ENCODE measurements around the gene L1TD1.
"Not testable (repeated sequence)": the region's sequence is repeated elsewhere in the genome, so short reads cannot be mapped to it uniquely, and the experiment has no call there.

Gene L1TD1, protein sequence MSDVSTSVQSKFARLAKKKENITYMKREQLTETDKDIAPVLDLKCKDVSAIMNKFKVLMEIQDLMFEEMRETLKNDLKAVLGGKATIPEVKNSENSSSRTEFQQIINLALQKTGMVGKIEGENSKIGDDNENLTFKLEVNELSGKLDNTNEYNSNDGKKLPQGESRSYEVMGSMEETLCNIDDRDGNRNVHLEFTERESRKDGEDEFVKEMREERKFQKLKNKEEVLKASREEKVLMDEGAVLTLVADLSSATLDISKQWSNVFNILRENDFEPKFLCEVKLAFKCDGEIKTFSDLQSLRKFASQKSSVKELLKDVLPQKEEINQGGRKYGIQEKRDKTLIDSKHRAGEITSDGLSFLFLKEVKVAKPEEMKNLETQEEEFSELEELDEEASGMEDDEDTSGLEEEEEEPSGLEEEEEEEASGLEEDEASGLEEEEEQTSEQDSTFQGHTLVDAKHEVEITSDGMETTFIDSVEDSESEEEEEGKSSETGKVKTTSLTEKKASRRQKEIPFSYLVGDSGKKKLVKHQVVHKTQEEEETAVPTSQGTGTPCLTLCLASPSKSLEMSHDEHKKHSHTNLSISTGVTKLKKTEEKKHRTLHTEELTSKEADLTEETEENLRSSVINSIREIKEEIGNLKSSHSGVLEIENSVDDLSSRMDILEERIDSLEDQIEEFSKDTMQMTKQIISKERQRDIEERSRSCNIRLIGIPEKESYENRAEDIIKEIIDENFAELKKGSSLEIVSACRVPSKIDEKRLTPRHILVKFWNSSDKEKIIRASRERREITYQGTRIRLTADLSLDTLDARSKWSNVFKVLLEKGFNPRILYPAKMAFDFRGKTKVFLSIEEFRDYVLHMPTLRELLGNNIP

GRCh38 chr1:62194651-62195544, at the start of gene L1TD1:
Gene L1TD1, plus strand, starts transcription at chr1:62194849. Its CDS starts 11,780 bp downstream, at chr1:62206629.
- Histone ChIP-seq H4K20me1 (ENCODE audit: insufficient read depth, low read length) (no peaks in the 10 kb centered on the region), H3K9me3 (ENCODE audit: insufficient read depth, low read length) (no peaks in the 10 kb centered on the region), H2AFZ (ENCODE audit: low read depth, low read length) (no peak within 1 kb of the TSS), H3K27me3 (ENCODE audit: low read depth, low read length) (no peaks in the 10 kb centered on the region), H3K4me3 (ENCODE audit: low read length) (no peak within 1 kb of the TSS), H3K79me2 (ENCODE audit: low read length) (no peaks in the 10 kb centered on the region), H3K9ac (ENCODE audit: low read length) (no peak within 1 kb of the TSS), H3K27ac (ENCODE audit: low read length) (no peak within 1 kb of the TSS), H3K4me1 (ENCODE audit: low read length) (no peaks in the 10 kb centered on the region), H3K4me2 (ENCODE audit: low read length) (no peak within 1 kb of the TSS), H3K36me3 (replicated peaks; ENCODE audit: low read depth, low read length) (no peaks in the 10 kb centered on the region)
- TF ChIP-seq, protein P1, sequence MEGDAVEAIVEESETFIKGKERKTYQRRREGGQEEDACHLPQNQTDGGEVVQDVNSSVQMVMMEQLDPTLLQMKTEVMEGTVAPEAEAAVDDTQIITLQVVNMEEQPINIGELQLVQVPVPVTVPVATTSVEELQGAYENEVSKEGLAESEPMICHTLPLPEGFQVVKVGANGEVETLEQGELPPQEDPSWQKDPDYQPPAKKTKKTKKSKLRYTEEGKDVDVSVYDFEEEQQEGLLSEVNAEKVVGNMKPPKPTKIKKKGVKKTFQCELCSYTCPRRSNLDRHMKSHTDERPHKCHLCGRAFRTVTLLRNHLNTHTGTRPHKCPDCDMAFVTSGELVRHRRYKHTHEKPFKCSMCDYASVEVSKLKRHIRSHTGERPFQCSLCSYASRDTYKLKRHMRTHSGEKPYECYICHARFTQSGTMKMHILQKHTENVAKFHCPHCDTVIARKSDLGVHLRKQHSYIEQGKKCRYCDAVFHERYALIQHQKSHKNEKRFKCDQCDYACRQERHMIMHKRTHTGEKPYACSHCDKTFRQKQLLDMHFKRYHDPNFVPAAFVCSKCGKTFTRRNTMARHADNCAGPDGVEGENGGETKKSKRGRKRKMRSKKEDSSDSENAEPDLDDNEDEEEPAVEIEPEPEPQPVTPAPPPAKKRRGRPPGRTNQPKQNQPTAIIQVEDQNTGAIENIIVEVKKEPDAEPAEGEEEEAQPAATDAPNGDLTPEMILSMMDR (IDR thresholded peaks at IDR 0.05; ENCODE audit: low read depth, low read length), result no peak
- TF ChIP-seq EZH2phosphoT487 (IDR thresholded peaks at IDR 0.05; ENCODE audit: low read depth), result no peak

DNA sequence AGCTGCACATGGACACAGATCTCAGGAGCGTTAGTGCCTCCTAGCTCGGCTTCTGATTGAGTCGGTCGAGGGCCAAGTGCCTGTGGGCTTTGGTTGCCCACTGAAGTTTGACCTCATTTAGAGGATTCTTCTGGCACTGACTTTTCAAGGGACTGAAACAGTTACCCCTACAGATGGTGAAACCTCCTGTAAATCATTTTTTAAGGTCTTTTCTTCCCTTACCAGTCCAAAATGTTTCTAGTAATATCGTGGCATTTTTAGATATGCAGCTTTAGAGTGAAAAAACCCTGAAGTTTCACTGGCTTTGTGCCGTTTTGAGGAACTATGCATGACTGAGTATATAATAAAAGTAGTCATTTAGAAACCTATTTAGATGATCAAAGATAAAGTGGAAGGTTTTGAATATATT, 34.7 kb upstream of the L1TD1 start:
- H3K79me2 ChIP-seq (ENCODE audit: low read length), result no peaks in the 10 kb centered on the region
- no peaks in the 10 kb centered on the region for H4K20me1 ChIP-seq (ENCODE audit: insufficient read depth, low read length)
- peak overlapping the region; percentile 43 for H3K4me3 ChIP-seq (ENCODE audit: low read length)
- H3K9me3 ChIP-seq (ENCODE audit: insufficient read depth, low read length), result no peaks in the 10 kb centered on the region
- H2AFZ ChIP-seq (ENCODE audit: low read depth, low read length), result no peak overlapping the region
- no peaks in the 10 kb centered on the region for H3K36me3 ChIP-seq (replicated peaks; ENCODE audit: low read depth, low read length)
- peaks cover 6% of the 10 kb centered on the region; the same call in 1 of the 2 replicates for H3K27me3 ChIP-seq (ENCODE audit: low read depth, low read length)
- no peak overlapping the region for H3K27ac ChIP-seq (ENCODE audit: low read length)
- H3K9ac ChIP-seq (ENCODE audit: low read length), result no peak overlapping the region
- H3K4me1 ChIP-seq (ENCODE audit: low read length), result peaks cover 16% of the 10 kb centered on the region
- H3K4me2 ChIP-seq (ENCODE audit: low read length), result peak overlapping the region; percentile 64
- TF ChIP-seq, protein P1 (IDR thresholded peaks at IDR 0.05; ENCODE audit: low read depth, low read length), result no peak
- TF ChIP-seq EZH2phosphoT487 (IDR thresholded peaks at IDR 0.05; ENCODE audit: low read depth), result no peak

GRCh38 chr1:62161711-62162110, 32.9 kb upstream of the L1TD1 start:
- Histone ChIP-seq H3K9ac (ENCODE audit: low read length) (no peak overlapping the region), H4K20me1 (ENCODE audit: insufficient read depth, low read length) (no peaks in the 10 kb centered on the region), H3K9me3 (ENCODE audit: insufficient read depth, low read length) (no peaks in the 10 kb centered on the region), H3K36me3 (replicated peaks; ENCODE audit: low read depth, low read length) (no peaks in the 10 kb centered on the region), H3K27me3 (ENCODE audit: low read depth, low read length) (peaks cover 6% of the 10 kb centered on the region; the same call in 1 of the 2 replicates), H3K4me1 (ENCODE audit: low read length) (peaks cover 16% of the 10 kb centered on the region), H3K4me3 (ENCODE audit: low read length) (no peak overlapping the region), H3K27ac (ENCODE audit: low read length) (no peak overlapping the region), H3K79me2 (ENCODE audit: low read length) (no peaks in the 10 kb centered on the region), H2AFZ (ENCODE audit: low read depth, low read length) (no peak overlapping the region), H3K4me2 (ENCODE audit: low read length) (no peak overlapping the region)
- no peak for TF ChIP-seq EZH2phosphoT487 (IDR thresholded peaks at IDR 0.05; ENCODE audit: low read depth)
- TF ChIP-seq, protein P1 (IDR thresholded peaks at IDR 0.05; ENCODE audit: low read depth, low read length), result no peak

GRCh38 chr1:62170380-62170779, 24.3 kb upstream of the L1TD1 start:
- not testable (repeated sequence) for H2AFZ ChIP-seq (ENCODE audit: low read depth, low read length); H3K79me2 ChIP-seq (ENCODE audit: low read length); H3K27ac ChIP-seq (ENCODE audit: low read length); H3K36me3 ChIP-seq (replicated peaks; ENCODE audit: low read depth, low read length); H3K27me3 ChIP-seq (ENCODE audit: low read depth, low read length); H3K4me2 ChIP-seq (ENCODE audit: low read length); H3K4me3 ChIP-seq (ENCODE audit: low read length); H3K9ac ChIP-seq (ENCODE audit: low read length); H3K4me1 ChIP-seq (ENCODE audit: low read length); H3K9me3 ChIP-seq (ENCODE audit: insufficient read depth, low read length); H4K20me1 ChIP-seq (ENCODE audit: insufficient read depth, low read length)
